ENCODE data around the gene TUBGCP5.

Gene TUBGCP5

GRCh38 chr15:22952796-22953579 lies 86.4 kb downstream of the TUBGCP5 start:
- DNase-seq (ENCODE audit: low spot score): no peak

GRCh38 chr15:22951381-22952280 lies 87.7 kb downstream of the TUBGCP5 start:
- DNase-seq (ENCODE audit: low spot score): no peak

- no peak for DNase-seq (ENCODE audit: low spot score)
Measured at GRCh38 chr15:22951031-22951380, 88.4 kb downstream of the TUBGCP5 start.

- no peak for DNase-seq (ENCODE audit: low spot score)
Measured at GRCh38 chr15:22950256-22950990, 88.9 kb downstream of the TUBGCP5 start.

Data from pons (tissue), 1 donor.